ENCODE measurements around the gene UAP1. TPM values are rescaled to one million over a fixed set of nuclear protein-coding genes. Genes with fewer than 3 reads are reported as not detected.

The UAP1 gene
- total RNA-seq (10 to 100 TPM; 17.1 to 17.3 TPM), polyA plus RNA-seq (10 to 100 TPM; 20.7 to 27.0 (median 23.4) TPM), total RNA-seq (30.1 to 53.4 (median 44.7) reads per million in 6 experiments)

DNA sequence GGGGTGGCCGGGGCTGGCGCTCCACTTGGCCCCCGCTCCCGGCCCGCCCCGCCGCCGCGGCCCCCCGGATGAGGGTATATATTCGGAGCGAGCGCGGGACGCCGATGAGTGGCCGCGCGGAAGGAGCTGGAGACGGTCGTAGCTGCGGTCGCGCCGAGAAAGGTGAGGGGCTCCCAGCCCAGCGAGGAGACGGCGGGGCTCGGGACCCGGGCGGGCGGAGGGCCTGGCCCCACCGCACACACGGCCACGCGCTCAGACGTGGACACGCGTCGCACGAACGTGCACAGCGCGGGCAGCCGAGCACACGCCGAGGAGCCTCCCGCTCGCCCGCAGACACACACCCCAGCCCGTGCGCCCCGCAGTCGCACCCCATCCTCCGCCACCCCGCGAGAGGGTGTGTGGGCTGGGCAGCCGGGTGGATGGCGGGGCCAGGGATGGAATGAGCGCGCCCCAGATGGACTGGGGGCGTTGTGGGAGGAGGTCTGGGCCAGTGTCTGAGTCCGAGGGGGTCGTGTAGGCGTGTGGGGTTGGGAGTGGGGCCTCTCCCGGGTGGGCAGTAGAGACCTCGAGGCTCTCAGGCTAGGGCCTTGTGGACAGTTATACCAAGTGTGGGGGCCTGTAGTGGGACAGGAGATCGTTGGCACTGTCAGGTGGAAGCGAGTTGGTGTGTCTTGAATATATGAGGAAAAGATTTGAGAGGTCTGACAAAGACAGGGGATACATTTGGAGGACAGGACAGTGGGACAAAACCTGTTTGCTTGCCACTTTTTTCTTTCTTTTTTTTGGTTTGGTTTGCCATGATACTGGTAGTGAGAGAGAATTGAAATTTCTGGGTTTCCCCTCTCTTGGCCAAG, at the start of gene UAP1:
TSS of gene UAP1 (plus strand) at position 107 of the 854 bp plus-strand sequence. CDS start 4,347 bp downstream, outside the sequence.
- H3K4me3 Mint-ChIP-seq: peak within 1 kb of the TSS; percentile 91 to 98 (median 94)
- peaks cover 0 to 4% (median 3%) of the 10 kb centered on the region in 3 donors for H3K36me3 Mint-ChIP-seq
- DNase-seq (peak in 2 of 10 donors; percentile 32 to 61), ATAC-seq (peak; percentile 46 to 52)
- H3K27ac Mint-ChIP-seq: peak within 1 kb of the TSS; percentile 93 to 99 (median 98)
- POLR2A ChIA-PET: interaction anchor here (0.6 to 1.6 kb wide), 2 partner anchors 39 to 63 kb away, joined by 4 to 6 read pairs; partner anchors contain the start of gene UHMK1
- peaks cover 22 to 37% (median 32%) of the 10 kb centered on the region in 4 donors for H3K4me1 Mint-ChIP-seq
- peaks cover 0 to 4% (median 0%) of the 10 kb centered on the region in 5 donors for H3K27me3 Mint-ChIP-seq
- peaks cover 0 to 2% (median 0%) of the 10 kb centered on the region in 9 donors for H3K9me3 Mint-ChIP-seq

DNA sequence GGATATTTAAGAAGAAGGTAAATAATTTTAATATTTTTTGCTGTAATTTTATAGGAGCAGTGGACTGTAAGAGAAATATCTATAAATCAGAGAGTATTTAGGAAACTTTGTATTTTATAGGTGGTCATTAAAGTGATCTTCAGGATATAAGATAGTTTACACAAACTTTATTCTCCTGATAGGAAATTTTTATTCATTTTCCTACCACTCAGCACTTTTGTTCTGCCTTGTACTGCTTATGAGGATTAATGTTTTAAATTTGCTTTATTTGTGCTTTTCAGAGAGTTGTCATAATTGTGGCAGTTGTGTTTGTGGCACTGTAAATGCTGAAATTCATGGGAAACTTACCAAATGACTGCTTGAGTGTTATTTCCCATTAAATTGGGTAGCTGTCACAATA, 34.2 kb upstream of the UAP1 start:
- no peak overlapping the region for H3K4me3 Mint-ChIP-seq
- DNase-seq: no peak
- peaks cover 17 to 71% (median 23%) of the 10 kb centered on the region in 3 donors for H3K36me3 Mint-ChIP-seq

DNA sequence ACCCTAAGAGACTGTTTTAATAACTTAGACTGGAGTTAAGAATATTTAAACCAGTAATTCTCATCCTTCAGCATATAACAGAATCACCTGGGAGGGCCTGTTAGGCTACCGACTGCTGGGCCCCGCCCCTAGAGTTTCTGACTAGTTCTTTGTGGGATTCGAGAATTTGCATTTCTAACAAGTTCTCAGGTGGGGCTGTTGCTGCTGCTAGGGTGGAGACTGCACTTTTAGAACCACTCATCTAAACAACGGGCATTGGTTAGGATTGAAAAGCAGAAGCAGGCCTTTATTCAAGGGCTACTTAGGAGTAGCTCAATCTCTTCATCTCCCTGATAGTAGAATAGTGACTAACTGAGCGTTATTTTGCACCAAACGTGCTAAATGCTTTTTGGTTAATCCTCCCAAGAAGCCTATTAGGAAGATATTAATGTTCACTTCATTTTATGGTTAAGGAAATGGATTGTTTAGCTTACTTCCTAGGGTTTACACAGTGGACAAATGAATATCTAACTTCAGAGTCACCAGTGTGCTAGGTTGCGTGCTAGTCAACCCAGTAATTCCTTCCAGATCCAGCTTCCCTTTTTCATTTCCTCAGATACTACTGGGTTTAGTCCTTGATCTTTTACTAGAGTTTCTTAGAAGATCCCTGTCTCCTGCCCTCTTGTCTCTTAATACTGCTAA, 31.1 kb upstream of the UAP1 start:
- Mint-ChIP-seq H3K27me3 (no peaks in the 10 kb centered on the region), H3K27ac (peak overlapping the region in 1 of 10 donors; percentile 18), H3K36me3 (peaks cover 5 to 40% (median 8%) of the 10 kb centered on the region in 3 donors), H3K4me1 (peaks cover 0 to 15% (median 2%) of the 10 kb centered on the region in 4 donors), H3K4me3 (no peak overlapping the region), H3K9me3 (no peaks in the 10 kb centered on the region)
- DNase-seq (no peak), ATAC-seq (peak in 1 of 2 donors; percentile 28)
- POLR2A ChIA-PET: no interaction called here

More for the DNA sequence above, 34.2 kb upstream of the UAP1 start:
- Mint-ChIP-seq H3K9me3 (no peaks in the 10 kb centered on the region), H3K4me1 (peaks cover 0 to 15% (median 5%) of the 10 kb centered on the region in 4 donors), H3K27ac (no peak overlapping the region), H3K27me3 (no peaks in the 10 kb centered on the region)
- POLR2A ChIA-PET: no interaction called here
- ATAC-seq: no peak

DNA sequence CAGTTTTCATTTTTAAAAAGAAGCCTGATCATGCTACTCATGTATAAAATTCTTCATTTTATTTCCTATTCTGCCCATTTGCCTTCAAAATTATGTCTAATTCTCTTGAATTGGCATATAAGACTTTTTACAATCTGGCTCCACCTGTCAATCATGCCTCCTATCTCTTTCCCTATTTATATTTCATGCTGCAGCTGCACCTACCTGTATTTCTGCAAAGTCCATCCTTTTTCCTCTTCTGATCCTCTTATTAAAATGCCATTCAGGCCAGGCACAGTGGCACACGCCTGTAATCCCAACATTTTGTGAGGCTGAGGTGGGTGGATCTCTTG, 30.6 kb upstream of the UAP1 start:
- Mint-ChIP-seq H3K4me1 (peaks cover 0 to 15% (median 1%) of the 10 kb centered on the region in 4 donors), H3K27me3 (no peaks in the 10 kb centered on the region), H3K4me3 (no peak overlapping the region), H3K36me3 (peaks cover 5 to 35% (median 5%) of the 10 kb centered on the region in 3 donors), H3K27ac (peak overlapping the region in 1 of 10 donors; percentile 18), H3K9me3 (no peaks in the 10 kb centered on the region)
- DNase-seq: no peak
- ATAC-seq: no peak
- POLR2A ChIA-PET: no interaction called here

DNA sequence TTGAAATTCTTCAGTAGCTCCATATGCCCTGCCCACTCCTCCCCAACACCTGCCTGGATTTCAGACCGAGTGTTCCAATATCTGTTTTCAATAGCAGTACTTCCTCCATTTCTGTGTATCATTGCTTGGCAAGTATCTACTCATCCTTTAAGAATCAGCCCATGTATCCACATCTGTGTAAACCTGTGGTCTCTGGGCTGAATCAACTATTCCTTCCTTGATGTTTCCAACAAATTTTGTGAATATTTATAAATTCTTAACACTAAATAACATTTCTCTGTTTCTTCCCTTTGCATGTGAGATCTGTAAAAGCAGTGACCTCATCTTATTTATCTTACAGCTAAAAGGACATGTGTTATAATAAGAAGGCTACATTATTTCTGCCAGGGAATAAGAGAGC, 26.0 kb upstream of the UAP1 start:
- no peak for DNase-seq
- H3K27ac Mint-ChIP-seq: no peak overlapping the region
- no peaks in the 10 kb centered on the region for H3K27me3 Mint-ChIP-seq
- POLR2A ChIA-PET: no interaction called here
- no peak for ATAC-seq
- H3K36me3 Mint-ChIP-seq: peaks cover 0 to 7% (median 3%) of the 10 kb centered on the region in 3 donors
- no peaks in the 10 kb centered on the region for H3K9me3 Mint-ChIP-seq
- no peak overlapping the region for H3K4me3 Mint-ChIP-seq
- H3K4me1 Mint-ChIP-seq: peaks cover 0 to 6% (median under 1%) of the 10 kb centered on the region in 4 donors

DNA sequence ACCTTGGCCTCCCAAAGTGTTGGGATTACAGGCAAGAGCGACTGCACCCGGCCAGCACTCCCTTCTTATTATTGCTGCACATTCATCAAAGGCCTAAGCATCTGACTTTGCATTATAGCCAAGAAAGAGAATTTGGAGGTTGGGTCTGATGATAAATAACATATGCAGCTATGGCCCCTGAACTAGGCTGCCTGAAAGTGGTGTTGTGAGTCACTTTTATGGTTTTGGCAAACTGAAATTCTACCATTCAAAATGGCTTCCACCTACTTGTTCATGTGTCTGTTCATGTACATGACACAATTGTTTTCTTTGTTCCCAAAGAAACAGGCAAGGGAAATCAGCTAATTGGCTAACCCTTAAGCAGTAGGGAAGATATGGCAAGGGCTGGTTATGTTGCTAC, 25.0 kb upstream of the UAP1 start:
- Mint-ChIP-seq H3K4me1 (peaks cover 0 to 2% (median 0%) of the 10 kb centered on the region in 4 donors), H3K4me3 (no peak overlapping the region), H3K27ac (no peak overlapping the region), H3K27me3 (no peaks in the 10 kb centered on the region), H3K36me3 (peaks cover 3 to 6% (median 5%) of the 10 kb centered on the region in 3 donors), H3K9me3 (peaks cover 0 to 5% (median 0%) of the 10 kb centered on the region in 9 donors)
- POLR2A ChIA-PET: no interaction called here
- ATAC-seq: no peak
- no peak for DNase-seq

DNA sequence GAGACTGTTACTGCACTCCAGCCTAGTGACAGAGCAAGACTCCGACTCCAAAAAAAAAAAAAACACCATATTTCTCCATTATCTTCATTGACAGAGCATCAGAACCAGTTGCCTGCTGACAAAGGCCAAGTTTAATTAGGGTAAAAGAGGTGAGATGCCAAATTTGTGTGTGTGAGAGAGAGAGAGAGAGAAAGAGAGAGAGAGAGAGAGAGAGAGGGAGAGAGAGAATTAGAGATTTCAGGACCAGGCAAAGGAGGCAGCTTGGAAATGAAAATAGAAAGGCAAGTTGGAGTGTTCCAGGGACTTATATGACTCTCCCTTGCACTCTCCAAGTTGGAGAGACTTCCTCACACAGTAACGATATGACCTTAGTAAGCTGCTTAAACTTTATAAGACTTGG, 24.3 kb upstream of the UAP1 start:
- DNase-seq: no peak
- H3K9me3 Mint-ChIP-seq: peaks cover 0 to 8% (median 0%) of the 10 kb centered on the region in 9 donors
- peak overlapping the region in 1 of 10 donors; percentile 0 for H3K27ac Mint-ChIP-seq
- no peaks in the 10 kb centered on the region for H3K27me3 Mint-ChIP-seq
- peaks cover 0 to 11% (median 11%) of the 10 kb centered on the region in 3 donors for H3K36me3 Mint-ChIP-seq
- H3K4me1 Mint-ChIP-seq: peaks cover 0 to 2% (median 0%) of the 10 kb centered on the region in 4 donors
- H3K4me3 Mint-ChIP-seq: no peak overlapping the region
- POLR2A ChIA-PET: no interaction called here
- ATAC-seq: no peak

DNA sequence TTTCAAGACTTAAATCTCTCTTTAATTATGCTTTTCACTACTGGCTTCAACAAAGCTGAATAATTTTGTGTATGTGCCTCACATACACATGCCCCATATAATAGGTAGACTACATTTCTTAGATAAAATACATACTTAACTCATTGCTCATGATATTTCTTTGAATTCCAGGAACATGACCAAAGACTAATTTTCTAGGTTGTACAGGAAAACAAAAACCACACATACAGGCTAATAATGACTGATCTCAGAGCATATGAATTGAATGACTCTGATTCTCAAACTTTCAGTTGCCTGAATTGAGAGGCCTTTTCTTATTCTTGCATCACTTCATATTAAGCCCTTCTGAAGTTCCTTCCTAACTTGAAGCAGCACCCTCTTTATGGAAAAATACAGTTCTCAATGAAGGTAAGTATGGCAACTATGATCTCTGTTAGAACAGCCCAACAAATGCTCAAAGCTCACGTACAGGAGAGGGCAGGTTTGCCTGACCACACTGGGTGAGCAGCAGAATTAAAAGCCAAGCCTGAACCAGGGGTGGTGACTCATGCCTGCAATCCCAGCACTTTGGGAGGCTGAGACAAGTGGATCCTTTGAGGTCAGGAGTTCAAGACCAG, 22.6 kb upstream of the UAP1 start:
- Mint-ChIP-seq H3K4me3 (no peak overlapping the region), H3K27me3 (no peaks in the 10 kb centered on the region), H3K36me3 (peaks cover 0 to 20% (median 17%) of the 10 kb centered on the region in 3 donors), H3K27ac (peak overlapping the region in 1 of 10 donors; percentile 66), H3K9me3 (peaks cover 0 to 20% (median 9%) of the 10 kb centered on the region in 9 donors), H3K4me1 (peaks cover 0 to 2% (median 0%) of the 10 kb centered on the region in 4 donors)
- POLR2A ChIA-PET: no interaction called here
- no peak for ATAC-seq
- no peak for DNase-seq

DNA sequence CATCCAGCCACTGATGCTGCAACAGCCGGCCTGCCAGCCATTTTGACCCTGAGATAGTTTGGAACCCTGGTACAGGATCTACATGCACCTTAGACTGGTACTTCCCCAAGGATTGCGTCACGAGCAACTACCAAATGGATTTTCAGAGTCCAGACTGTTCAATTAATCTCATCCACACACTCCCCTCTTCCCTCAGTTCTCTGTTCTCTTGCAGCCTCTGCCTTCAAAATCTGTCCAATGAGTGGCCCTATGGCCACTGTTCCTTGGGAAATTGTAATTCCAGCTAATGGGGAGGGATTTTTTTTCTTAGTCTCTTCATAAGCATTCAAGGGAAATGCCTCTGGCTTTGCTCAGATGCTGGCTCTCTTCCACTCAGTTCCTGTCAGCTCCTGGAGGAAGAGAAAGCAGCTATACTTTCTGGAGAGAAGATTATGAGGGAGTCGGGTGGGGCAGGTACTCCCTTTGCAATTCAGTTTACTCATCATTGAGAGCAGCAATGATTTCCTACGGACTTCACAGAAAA, 19.8 kb upstream of the UAP1 start:
- POLR2A ChIA-PET: no interaction called here
- H3K36me3 Mint-ChIP-seq: peaks cover 0 to 24% (median 17%) of the 10 kb centered on the region in 3 donors

DNA sequence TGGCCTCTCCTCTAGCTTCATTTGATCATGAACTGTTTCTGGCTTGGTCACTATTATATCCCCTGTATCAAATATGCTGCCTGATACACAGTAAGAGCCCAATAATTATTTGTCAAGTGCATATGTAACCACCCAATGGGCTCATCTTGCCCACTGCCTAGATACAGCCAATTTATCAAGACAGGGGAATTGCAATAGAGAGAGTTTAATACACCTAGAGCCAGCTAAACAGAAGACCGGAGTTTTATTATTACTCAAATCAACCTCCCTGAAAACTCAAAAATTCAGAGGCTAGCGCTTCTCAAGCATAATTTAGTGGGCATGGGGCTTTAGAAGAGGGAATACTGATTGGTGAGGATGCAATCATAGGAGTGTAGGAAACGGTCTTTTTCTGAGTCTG, 18.3 kb upstream of the UAP1 start:
- Mint-ChIP-seq H3K4me3 (no peak overlapping the region), H3K9me3 (peaks cover 0 to 24% (median 12%) of the 10 kb centered on the region in 9 donors), H3K36me3 (peaks cover 0 to 24% (median 17%) of the 10 kb centered on the region in 3 donors), H3K4me1 (peaks cover 0 to 4% (median 0%) of the 10 kb centered on the region in 4 donors), H3K27ac (no peak overlapping the region), H3K27me3 (no peaks in the 10 kb centered on the region)
- ATAC-seq (no peak), DNase-seq (no peak)
- POLR2A ChIA-PET: no interaction called here

More for the DNA sequence above, 19.8 kb upstream of the UAP1 start:
- DNase-seq (no peak), ATAC-seq (no peak)
- Mint-ChIP-seq H3K4me3 (no peak overlapping the region), H3K27ac (no peak overlapping the region), H3K4me1 (peaks cover 0 to 2% (median 0%) of the 10 kb centered on the region in 4 donors), H3K27me3 (no peaks in the 10 kb centered on the region), H3K9me3 (peaks cover 0 to 24% (median 12%) of the 10 kb centered on the region in 9 donors)

DNA sequence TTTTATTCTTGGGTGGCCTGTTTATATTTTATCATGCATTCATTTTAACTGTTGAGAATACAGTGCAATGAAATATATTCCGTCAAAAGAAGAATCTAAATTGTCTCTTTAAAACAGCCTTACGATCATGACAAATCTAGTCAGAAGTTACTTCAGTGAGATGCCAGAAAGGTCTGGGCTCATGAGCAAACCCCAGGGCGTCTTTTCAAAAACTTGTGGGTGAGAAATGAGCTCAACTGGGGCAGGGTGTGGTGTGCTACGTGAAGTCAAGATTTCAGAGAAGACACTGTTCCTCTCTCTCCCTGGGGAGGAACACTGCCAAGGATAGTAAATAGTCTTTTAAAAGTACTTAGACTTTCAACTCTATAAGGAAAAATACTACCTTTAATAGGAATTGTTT, 13.4 kb upstream of the UAP1 start:
- H3K4me1 Mint-ChIP-seq: peaks cover 0 to 5% (median 0%) of the 10 kb centered on the region in 4 donors
- POLR2A ChIA-PET: no interaction called here
- H3K27me3 Mint-ChIP-seq: no peaks in the 10 kb centered on the region
- DNase-seq (no peak), ATAC-seq (no peak)
- H3K9me3 Mint-ChIP-seq: peaks cover 0 to 10% (median 7%) of the 10 kb centered on the region in 9 donors
- H3K36me3 Mint-ChIP-seq: peaks cover 0 to 8% (median 4%) of the 10 kb centered on the region in 3 donors
- peak overlapping the region in 1 of 10 donors; percentile 22 for H3K4me3 Mint-ChIP-seq
- peak overlapping the region in 2 of 10 donors; percentile 24 to 77 for H3K27ac Mint-ChIP-seq

DNA sequence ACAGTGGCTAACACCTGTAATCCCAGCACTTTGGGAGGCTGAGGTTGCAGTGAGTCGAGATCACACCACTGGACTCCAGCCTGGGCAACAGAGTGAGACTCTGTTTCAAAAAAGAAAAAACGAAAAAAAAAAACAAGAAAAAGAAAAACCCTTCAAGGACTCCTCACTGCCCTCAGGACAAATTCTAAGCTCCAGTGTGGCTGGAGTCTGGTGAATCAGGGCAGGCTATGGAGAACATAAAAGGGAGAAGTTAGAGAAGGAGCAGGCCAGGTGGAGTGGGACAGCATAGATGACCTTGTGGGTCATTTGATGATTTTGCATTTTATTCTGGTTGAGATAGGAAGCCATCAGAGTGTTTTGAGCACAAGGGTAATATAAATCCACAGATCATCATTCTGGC, 12.5 kb upstream of the UAP1 start:
- H3K27me3 Mint-ChIP-seq: no peaks in the 10 kb centered on the region
- peaks cover 0 to 5% (median 0%) of the 10 kb centered on the region in 4 donors for H3K4me1 Mint-ChIP-seq
- peaks cover 0 to 4% (median 0%) of the 10 kb centered on the region in 3 donors for H3K36me3 Mint-ChIP-seq
- H3K9me3 Mint-ChIP-seq: peaks cover 0 to 3% (median under 1%) of the 10 kb centered on the region in 9 donors
- ATAC-seq (no peak), DNase-seq (no peak)
- no peak overlapping the region for H3K4me3 Mint-ChIP-seq
- POLR2A ChIA-PET: interaction anchor here (0.7 kb wide), 1 partner anchor 11 kb away, joined by 4 read pairs; no protein-coding TSS in a partner anchor
- H3K27ac Mint-ChIP-seq: peak overlapping the region in 2 of 10 donors; percentile 27 to 63

All from naive thymus-derived CD8-positive, alpha-beta T cell (primary cell).